Gastroesophageal sphincter (tissue), 3 donors: Measurements from ENCODE around the gene CRIP2.

Source experiments
- CTCF ChIP-seq, 4 experiments: fragments of 200-600 bp in 2 of 4; fragments of 450-650 bp in 2 of 4; sonication (generic) in 1 of 4; IDR thresholded peaks; one replicate each; pipeline ENCODE4 v1.5.1; 2017 to 2019; ENCODE audit warnings: antibody characterized with exemption in 4 of 4, mild to moderate bottlenecking in 2 of 4, moderate library complexity in 2 of 4
- EP300 ChIP-seq: sonication (generic); formaldehyde crosslinking; IDR thresholded peaks from one replicate; pipeline ENCODE4 v1.6.1; 2017; ENCODE audit warnings: antibody characterized with exemption, mild to moderate bottlenecking
- POLR2A ChIP-seq, 2 donors: fragments of 450-650 bp; IDR thresholded peaks; one replicate each; pipeline ENCODE4 v1.6.1; 2017; ENCODE audit warnings: antibody characterized with exemption in 2 of 2, mild to moderate bottlenecking in 2 of 2, moderate library complexity in 1 of 2
- POLR2AphosphoS5 ChIP-seq: sonication (generic); formaldehyde crosslinking; IDR thresholded peaks from one replicate; pipeline ENCODE4 v1.6.1; 2017; ENCODE audit warnings: antibody characterized with exemption

GRCh38 chr14:105526776-105527380 lies 52.3 kb downstream of the CRIP2 start:
- no peak for TF ChIP-seq CTCF (IDR thresholded peaks at IDR 0.05)
- no peak for TF ChIP-seq POLR2A (IDR thresholded peaks at IDR 0.05)
- no peak for TF ChIP-seq POLR2AphosphoS5
- TF ChIP-seq EP300: no peak
